B cell (primary cell): ENCODE results near the gene TEX13A.

Experiments used
- EZH2 ChIP-seq: IDR thresholded peaks from 2 replicates; pipeline ENCODE4 v1.6.1; 2012; ENCODE audit warnings: borderline replicate concordance, low read depth, mild to moderate bottlenecking, moderate library complexity, low read length; ENCODE audit not compliant: insufficient read depth, poor library complexity, severe bottlenecking
- TF ChIP-seq, protein P1 (sequence below): fragments of 200-600 bp; IDR thresholded peaks from one replicate; pipeline ENCODE4 v1.8.0; 2022; ENCODE audit warnings: antibody characterized with exemption, mild to moderate bottlenecking

DNA sequence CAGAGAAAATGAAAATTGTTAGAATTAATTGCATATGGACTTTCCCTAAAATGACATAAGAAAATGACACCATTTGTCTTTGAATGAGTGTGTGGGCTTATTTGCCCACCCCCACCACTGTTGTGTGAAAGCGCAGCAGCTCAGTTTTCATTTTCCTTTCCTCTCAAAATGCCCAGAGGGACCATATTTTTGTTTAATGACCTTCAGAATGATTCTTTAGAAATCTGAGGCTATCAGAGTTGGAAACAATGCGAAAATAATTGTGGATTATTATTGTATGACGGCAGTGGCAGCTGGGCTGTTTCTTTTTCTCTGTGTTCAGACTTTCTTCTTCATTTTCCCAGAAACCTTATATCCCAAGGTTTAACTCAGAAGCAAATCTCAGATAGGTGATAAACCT is 44.6 kb upstream of the TEX13A start:
- TF ChIP-seq, protein P1, sequence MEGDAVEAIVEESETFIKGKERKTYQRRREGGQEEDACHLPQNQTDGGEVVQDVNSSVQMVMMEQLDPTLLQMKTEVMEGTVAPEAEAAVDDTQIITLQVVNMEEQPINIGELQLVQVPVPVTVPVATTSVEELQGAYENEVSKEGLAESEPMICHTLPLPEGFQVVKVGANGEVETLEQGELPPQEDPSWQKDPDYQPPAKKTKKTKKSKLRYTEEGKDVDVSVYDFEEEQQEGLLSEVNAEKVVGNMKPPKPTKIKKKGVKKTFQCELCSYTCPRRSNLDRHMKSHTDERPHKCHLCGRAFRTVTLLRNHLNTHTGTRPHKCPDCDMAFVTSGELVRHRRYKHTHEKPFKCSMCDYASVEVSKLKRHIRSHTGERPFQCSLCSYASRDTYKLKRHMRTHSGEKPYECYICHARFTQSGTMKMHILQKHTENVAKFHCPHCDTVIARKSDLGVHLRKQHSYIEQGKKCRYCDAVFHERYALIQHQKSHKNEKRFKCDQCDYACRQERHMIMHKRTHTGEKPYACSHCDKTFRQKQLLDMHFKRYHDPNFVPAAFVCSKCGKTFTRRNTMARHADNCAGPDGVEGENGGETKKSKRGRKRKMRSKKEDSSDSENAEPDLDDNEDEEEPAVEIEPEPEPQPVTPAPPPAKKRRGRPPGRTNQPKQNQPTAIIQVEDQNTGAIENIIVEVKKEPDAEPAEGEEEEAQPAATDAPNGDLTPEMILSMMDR: no peak
- no peak for TF ChIP-seq EZH2
